Breast epithelium (tissue), 3 donors: ENCODE results near the gene SEC24C.

Experiments used
- CTCF ChIP-seq, 3 donors: fragments of 450-650 bp; IDR thresholded peaks; one replicate each; pipeline ENCODE4 v1.5.1; 2016 to 2017; ENCODE audit warnings: antibody characterized with exemption in 3 of 3, mild to moderate bottlenecking in 3 of 3, moderate library complexity in 3 of 3
- POLR2A ChIP-seq: fragments of 450-650 bp; IDR thresholded peaks from one replicate; pipeline ENCODE4 v1.6.1; 2016; ENCODE audit warnings: antibody characterized with exemption, mild to moderate bottlenecking, moderate library complexity

- TF ChIP-seq CTCF (IDR thresholded peaks at IDR 0.05) (no peak), POLR2A (no peak)
Observed at GRCh38 chr10:73765066-73765465, 20.9 kb downstream of the SEC24C start.
